Measurements from ENCODE around the gene THAP6.
"Not testable (repeated sequence)": the region's sequence is repeated elsewhere in the genome, so short reads cannot be mapped to it uniquely, and the experiment has no call there.

The THAP6 gene

GRCh38 chr4:75527482-75527881, 13.2 kb downstream of the THAP6 start:
- no peak for DNase-seq

GRCh38 chr4:75530556-75531322, 16.5 kb downstream of the THAP6 start:
- no peak for DNase-seq

- not testable (repeated sequence) for DNase-seq
These were observed 17.4 kb downstream of the THAP6 start for GRCh38 chr4:75531536-75532143.

GRCh38 chr4:75533339-75533887, 19.1 kb downstream of the THAP6 start:
- DNase-seq = not testable (repeated sequence)

- not testable (repeated sequence) for DNase-seq
These were observed 19.7 kb downstream of the THAP6 start for GRCh38 chr4:75533926-75534325.

- DNase-seq = not testable (repeated sequence)
These were observed 23.0 kb downstream of the THAP6 start for GRCh38 chr4:75537308-75537707.

- DNase-seq = no peak
These were observed 28.6 kb downstream of the THAP6 start for GRCh38 chr4:75542824-75543223.

GRCh38 chr4:75544220-75544619, 29.9 kb downstream of the THAP6 start:
- not testable (repeated sequence) for DNase-seq

- DNase-seq = no peak
These were observed 30.6 kb downstream of the THAP6 start for GRCh38 chr4:75544870-75545269.

GRCh38 chr4:75545526-75545925, 31.3 kb downstream of the THAP6 start:
- no peak for DNase-seq

GRCh38 chr4:75547647-75548387, 33.5 kb downstream of the THAP6 start:
- DNase-seq = no peak

- no peak for DNase-seq
These were observed 34.7 kb downstream of the THAP6 start for GRCh38 chr4:75549019-75549418.

GRCh38 chr4:75552452-75552851, 38.2 kb downstream of the THAP6 start:
- no peak for DNase-seq

GRCh38 chr4:75555294-75556164, 41.3 kb downstream of the THAP6 start, which contains the start of gene ODAPH:
Gene ODAPH, plus strand, starts transcription at chr4:75556066. Its CDS starts 17 bp downstream, at chr4:75556083.
- no peak for DNase-seq

GRCh38 chr4:75557696-75558095, 43.4 kb downstream of the THAP6 start:
- DNase-seq = no peak

GRCh38 chr4:75561789-75562188, 47.5 kb downstream of the THAP6 start:
- DNase-seq = no peak

GRCh38 chr4:75564023-75564422, 49.8 kb downstream of the THAP6 start:
- no peak for DNase-seq

- DNase-seq = no peak
These were observed 51.2 kb downstream of the THAP6 start for GRCh38 chr4:75565481-75565880.

- no peak for DNase-seq
These were observed 52.6 kb downstream of the THAP6 start for GRCh38 chr4:75566911-75567310.

- no peak for DNase-seq
These were observed 53.5 kb downstream of the THAP6 start for GRCh38 chr4:75567725-75568124.
